ENCODE data around the gene PLCB1. TPM values are rescaled to one million over a fixed set of nuclear protein-coding genes. Genes with fewer than 3 reads are reported as not detected.

PLCB1 gene
- total RNA-seq, 1 donor from 2014 or later, result 10.8 TPM

DNA sequence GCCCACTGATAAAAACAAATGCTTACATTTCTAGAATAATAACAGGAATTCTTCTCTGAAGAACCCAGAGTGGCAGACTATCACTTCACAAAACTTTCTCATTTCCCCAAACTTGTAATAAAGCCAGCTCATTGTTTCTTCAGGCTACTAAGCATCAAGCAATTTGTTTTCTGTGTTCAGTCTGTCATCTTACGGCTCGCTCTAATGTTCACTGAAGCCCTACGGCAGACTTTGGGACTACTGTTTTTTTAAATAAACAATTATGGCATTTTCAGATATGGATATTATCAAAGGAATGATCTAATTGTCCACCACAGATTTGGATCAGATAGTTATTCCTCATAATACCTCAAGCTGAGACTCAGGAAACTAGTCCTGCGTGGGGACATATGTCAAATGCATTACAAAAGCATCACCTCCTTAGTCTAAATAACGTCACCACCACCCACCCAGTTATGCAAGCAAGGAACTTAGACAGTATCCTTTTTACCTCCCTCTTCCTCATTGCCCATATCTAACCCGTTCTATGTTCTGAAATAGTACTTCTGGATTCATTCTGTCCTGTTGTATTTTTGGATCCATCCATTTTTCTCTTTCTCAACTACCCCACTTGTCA is 415.1 kb downstream of the PLCB1 start:
- H3K4me3 Mint-ChIP-seq (ENCODE audit: unreplicated experiment), result no peak overlapping the region
- TF ChIP-seq, protein P1, sequence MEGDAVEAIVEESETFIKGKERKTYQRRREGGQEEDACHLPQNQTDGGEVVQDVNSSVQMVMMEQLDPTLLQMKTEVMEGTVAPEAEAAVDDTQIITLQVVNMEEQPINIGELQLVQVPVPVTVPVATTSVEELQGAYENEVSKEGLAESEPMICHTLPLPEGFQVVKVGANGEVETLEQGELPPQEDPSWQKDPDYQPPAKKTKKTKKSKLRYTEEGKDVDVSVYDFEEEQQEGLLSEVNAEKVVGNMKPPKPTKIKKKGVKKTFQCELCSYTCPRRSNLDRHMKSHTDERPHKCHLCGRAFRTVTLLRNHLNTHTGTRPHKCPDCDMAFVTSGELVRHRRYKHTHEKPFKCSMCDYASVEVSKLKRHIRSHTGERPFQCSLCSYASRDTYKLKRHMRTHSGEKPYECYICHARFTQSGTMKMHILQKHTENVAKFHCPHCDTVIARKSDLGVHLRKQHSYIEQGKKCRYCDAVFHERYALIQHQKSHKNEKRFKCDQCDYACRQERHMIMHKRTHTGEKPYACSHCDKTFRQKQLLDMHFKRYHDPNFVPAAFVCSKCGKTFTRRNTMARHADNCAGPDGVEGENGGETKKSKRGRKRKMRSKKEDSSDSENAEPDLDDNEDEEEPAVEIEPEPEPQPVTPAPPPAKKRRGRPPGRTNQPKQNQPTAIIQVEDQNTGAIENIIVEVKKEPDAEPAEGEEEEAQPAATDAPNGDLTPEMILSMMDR (IDR thresholded peaks at IDR 0.05), result no peak
- H3K4me1 Mint-ChIP-seq (ENCODE audit: low read depth), result peaks cover 10% of the 10 kb centered on the region
- DNase-seq (ENCODE audit: low spot score), result no peak
- no peak overlapping the region for H3K27ac Mint-ChIP-seq (ENCODE audit: unreplicated experiment)
- H3K36me3 Mint-ChIP-seq (ENCODE audit: low read depth), result no peaks in the 10 kb centered on the region
- H3K27me3 Mint-ChIP-seq (ENCODE audit: low read depth), result no peaks in the 10 kb centered on the region
- no peaks in the 10 kb centered on the region for H3K9me3 Mint-ChIP-seq (ENCODE audit: low read depth)

DNA sequence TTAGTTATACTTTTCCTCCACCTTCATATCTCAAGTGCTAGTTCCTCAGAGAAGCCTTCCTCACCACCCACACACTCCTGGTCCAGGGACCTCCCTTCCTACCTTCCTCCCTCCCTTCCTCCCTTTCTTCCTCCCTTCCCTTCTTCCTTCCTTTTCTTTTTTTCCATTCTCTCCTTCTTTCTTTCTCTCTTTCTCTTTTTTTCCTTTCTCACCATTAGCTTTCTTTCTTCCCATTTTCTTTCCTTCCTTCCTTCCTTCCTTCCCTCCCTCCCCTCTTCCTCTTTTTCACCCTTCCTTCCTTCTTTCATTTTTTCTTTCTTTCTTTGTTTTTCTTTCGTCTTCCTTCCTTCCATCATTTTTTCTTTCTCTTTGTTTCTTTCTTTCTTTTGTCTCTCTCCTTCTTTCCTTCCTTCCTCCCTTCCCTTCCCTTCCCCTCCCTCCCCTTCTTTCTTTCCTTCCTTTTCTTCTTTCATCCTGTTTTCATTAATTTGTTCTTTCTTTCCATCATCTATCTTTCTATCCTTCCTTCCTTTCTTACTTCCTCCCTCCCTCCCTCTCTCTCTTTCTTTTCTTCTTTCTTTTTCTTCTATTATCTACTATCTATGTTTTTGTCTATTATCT is 416.0 kb downstream of the PLCB1 start:
- H3K36me3 Mint-ChIP-seq (ENCODE audit: low read depth), result no peaks in the 10 kb centered on the region
- no peak overlapping the region for H3K4me3 Mint-ChIP-seq (ENCODE audit: unreplicated experiment)
- TF ChIP-seq, protein P1 (IDR thresholded peaks at IDR 0.05), result no peak
- no peaks in the 10 kb centered on the region for H3K9me3 Mint-ChIP-seq (ENCODE audit: low read depth)
- no peaks in the 10 kb centered on the region for H3K27me3 Mint-ChIP-seq (ENCODE audit: low read depth)
- no peak for DNase-seq (ENCODE audit: low spot score)
- H3K27ac Mint-ChIP-seq (ENCODE audit: unreplicated experiment), result no peak overlapping the region
- peaks cover 5% of the 10 kb centered on the region for H3K4me1 Mint-ChIP-seq (ENCODE audit: low read depth)

DNA sequence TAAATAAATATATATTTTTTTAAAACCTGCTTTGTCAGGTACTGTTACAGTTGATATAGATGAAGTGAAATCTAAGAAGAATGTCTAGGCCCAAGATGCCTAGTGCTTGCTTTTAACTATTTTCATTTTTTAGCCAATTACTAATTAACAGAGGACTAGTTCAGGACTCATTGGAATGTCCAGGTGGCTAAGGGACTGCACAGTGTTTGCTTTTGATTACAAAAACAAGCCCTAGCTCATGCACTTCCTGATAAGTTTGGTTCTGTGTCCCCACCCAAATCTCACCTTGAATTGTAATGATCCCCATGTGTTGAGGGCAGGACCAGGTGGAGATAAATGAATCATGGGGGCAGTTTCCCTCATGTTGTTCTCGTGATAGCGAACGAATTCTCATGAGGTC is 417.1 kb downstream of the PLCB1 start:
- DNase-seq (ENCODE audit: low spot score), result no peak
- Mint-ChIP-seq H3K4me3 (ENCODE audit: unreplicated experiment) (no peak overlapping the region), H3K36me3 (ENCODE audit: low read depth) (no peaks in the 10 kb centered on the region), H3K27ac (ENCODE audit: unreplicated experiment) (no peak overlapping the region), H3K27me3 (ENCODE audit: low read depth) (no peaks in the 10 kb centered on the region), H3K9me3 (ENCODE audit: low read depth) (no peaks in the 10 kb centered on the region), H3K4me1 (ENCODE audit: low read depth) (peaks cover 5% of the 10 kb centered on the region)
- TF ChIP-seq, protein P1 (IDR thresholded peaks at IDR 0.05), result no peak

DNA sequence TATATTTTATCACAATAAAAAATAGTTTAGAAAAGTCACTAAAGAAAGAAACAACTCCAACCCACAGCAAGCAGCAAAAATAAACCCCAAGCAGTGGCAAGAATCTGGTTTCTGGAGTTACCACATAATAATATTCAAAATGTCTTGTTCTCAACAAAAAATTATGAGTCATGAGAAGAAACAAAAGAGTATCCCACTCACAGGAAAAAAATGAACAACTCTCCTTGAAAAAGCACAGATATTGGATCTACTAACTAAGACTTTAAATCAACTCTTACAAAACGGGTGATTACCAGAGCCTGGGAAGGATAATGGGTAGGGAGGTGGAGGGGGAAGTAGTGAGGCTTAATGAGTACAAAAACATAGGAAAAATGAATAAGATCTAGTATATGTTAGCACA is 425.6 kb downstream of the PLCB1 start:
- TF ChIP-seq, protein P1 (IDR thresholded peaks at IDR 0.05), result no peak
- H3K36me3 Mint-ChIP-seq (ENCODE audit: low read depth), result peaks cover 8% of the 10 kb centered on the region
- peaks cover 18% of the 10 kb centered on the region for H3K9me3 Mint-ChIP-seq (ENCODE audit: low read depth)
- no peak overlapping the region for H3K4me3 Mint-ChIP-seq (ENCODE audit: unreplicated experiment)
- H3K27ac Mint-ChIP-seq (ENCODE audit: unreplicated experiment), result no peak overlapping the region
- H3K4me1 Mint-ChIP-seq (ENCODE audit: low read depth), result peaks cover 3% of the 10 kb centered on the region
- no peaks in the 10 kb centered on the region for H3K27me3 Mint-ChIP-seq (ENCODE audit: low read depth)
- no peak for DNase-seq (ENCODE audit: low spot score)

DNA sequence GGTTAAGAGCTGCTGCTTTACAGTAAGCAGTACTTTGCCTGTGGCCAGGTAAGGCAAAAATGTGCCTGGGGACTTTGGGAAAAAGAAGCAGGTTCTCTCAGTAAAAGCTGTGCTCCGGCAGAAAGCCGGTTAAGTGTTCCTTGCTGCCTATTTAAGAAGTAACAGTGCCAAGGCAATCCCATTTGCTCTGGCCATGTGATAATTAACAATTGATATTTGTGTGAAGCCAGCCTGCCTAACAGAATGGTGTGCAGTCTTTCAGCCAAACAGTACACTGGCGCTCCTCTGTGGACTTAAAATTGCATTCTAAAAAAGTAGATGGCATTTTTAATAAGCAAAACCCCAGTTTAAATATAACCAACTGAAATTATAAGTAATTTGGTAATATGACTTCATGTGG is 430.3 kb downstream of the PLCB1 start:
- Mint-ChIP-seq H3K4me1 (ENCODE audit: low read depth) (peaks cover 7% of the 10 kb centered on the region), H3K9me3 (ENCODE audit: low read depth) (peaks cover 19% of the 10 kb centered on the region), H3K27me3 (ENCODE audit: low read depth) (no peaks in the 10 kb centered on the region), H3K4me3 (ENCODE audit: unreplicated experiment) (no peak overlapping the region), H3K27ac (ENCODE audit: unreplicated experiment) (no peak overlapping the region), H3K36me3 (ENCODE audit: low read depth) (peaks cover 11% of the 10 kb centered on the region)
- TF ChIP-seq, protein P1 (IDR thresholded peaks at IDR 0.05), result no peak
- DNase-seq (ENCODE audit: low spot score), result no peak

Measured in chondrocyte (in vitro differentiated cells).